Measurements from ENCODE around the gene SV2A.
"Not testable (repeated sequence)": the region's sequence is repeated elsewhere in the genome, so short reads cannot be mapped to it uniquely, and the experiment has no call there.

SV2A gene, protein sequence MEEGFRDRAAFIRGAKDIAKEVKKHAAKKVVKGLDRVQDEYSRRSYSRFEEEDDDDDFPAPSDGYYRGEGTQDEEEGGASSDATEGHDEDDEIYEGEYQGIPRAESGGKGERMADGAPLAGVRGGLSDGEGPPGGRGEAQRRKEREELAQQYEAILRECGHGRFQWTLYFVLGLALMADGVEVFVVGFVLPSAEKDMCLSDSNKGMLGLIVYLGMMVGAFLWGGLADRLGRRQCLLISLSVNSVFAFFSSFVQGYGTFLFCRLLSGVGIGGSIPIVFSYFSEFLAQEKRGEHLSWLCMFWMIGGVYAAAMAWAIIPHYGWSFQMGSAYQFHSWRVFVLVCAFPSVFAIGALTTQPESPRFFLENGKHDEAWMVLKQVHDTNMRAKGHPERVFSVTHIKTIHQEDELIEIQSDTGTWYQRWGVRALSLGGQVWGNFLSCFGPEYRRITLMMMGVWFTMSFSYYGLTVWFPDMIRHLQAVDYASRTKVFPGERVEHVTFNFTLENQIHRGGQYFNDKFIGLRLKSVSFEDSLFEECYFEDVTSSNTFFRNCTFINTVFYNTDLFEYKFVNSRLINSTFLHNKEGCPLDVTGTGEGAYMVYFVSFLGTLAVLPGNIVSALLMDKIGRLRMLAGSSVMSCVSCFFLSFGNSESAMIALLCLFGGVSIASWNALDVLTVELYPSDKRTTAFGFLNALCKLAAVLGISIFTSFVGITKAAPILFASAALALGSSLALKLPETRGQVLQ

GRCh38 chr1:149917571-149918144, at the start of gene SV2A:
Gene SV2A (minus strand): TSS chr1:149917844. CDS start chr1:149913840, 4,004 bp downstream.
- DNase-seq: peak; percentile 67 to 69

DNA sequence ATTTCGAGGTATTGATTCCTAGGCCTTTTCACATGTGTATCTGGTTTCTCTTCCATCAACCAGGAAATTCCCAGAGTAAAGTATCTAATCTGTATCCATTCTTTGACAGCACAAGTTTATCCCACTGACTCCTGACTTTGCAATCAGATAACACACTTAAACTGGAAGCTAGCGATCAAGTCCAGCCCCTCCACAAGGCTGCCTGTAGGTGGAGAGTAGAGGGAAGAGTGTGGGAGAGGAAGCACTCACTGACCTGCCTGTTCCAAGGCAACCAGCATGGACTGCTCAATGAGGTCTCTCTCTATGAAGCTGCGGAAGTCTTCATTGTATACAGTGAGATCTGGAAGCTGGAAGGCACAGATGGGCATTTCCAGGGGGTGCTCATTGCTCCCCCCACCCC, 49.4 kb upstream of the SV2A start:
- DNase-seq: no peak

DNA sequence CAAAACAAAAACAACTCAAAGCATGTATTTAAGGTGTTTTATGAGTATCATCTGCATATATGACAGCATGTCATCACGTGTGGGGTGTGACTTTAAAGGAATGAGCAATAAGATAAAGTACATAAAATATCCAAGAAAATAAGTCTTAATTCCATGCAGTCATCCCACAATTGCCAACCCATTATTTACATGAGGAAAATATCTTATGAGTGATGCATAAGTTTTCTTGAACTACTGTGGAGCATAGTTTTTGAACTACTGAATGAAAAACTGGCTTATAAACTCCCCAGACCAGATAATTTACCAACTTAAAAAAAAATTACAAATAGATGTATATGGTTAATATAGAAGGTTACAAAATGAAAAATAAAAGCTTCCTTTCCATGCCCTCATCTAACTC, 48.8 kb upstream of the SV2A start:
- DNase-seq: no peak

DNA sequence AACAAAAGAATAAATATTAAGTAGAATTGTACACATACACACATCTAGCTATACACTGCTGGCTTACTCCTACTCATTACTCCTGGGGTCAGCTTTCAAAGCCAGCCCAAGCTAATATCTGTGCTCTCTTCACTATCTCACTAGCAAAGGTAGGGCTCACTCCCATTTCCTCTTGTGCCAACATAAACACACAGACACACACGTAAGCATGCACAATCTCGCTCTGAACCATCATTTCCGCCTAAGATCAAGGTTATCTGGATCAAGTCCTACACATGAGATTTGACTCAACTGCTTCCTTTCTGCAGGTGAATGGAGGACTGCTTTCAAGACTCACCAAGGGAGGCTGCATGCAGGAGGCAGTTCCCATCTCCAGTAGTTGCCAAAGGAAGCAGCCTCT, 47.8 kb upstream of the SV2A start:
- no peak for DNase-seq

DNA sequence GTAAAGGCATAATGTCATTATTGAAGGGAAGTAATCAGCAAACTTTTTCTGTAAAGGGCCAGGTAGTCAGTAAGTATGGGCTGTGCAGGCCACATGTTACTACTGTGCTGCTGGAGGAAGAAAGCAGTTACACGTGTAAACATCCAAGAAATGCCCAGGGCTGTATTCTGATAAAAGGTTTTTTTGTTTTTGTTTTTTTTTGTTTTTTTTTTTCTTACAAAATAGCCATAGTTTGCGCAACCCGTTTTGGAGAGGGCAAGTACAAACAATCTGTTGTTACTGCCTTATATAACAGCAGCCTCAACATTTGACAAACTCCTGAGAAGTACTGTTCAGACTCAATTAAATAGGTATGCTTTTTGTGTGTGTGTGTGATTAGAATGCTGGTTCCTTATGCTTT, 45.7 kb upstream of the SV2A start:
- no peak for DNase-seq

DNA sequence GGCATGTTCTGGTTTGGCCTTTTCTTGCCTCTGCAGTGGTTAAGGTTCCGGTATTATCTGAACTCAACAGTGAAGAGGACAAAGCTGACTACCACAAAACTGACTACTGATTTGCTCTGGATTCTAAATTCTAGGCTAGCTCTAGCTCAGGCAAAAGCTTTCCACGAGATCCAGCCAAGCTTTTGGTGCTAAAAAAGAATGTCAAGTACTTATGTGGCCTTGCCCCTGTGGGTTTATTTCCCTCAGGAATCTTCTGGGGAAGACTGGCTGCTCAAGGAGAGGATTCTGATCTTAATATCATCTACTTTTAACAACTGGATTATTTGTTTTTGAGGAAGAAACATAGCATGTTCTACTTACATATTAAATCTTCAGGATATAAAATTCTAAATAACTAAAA, 45.1 kb upstream of the SV2A start:
- DNase-seq: no peak

DNA sequence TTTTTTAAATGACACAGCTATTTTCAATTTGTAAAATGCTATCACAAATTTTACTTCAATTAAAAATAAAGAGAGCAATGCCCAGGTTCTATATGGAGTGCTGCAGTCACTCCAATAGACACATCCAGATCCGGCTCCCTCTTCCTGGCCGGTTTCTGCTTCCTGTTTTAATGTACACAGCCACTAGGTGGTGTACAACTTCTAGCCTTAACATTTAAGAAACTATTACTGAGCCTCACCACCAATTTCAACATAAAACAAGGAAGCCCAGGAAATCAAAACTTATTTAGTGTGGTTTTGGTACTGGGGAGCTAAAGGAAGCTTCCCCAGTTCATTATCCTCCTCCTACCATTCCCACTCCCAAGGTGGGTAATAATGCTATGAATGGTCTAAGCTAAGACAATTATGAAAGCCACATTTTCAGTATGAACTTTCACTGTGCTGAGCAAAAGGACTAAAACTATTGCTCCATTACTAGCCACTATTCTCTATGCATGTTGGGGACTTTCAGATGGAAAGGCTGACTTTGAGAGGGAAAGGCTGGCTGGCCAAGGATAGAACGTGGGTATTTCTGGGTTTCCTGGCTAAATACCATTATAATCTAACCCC, 44.5 kb upstream of the SV2A start:
- DNase-seq: peak; percentile 40 to 50

DNA sequence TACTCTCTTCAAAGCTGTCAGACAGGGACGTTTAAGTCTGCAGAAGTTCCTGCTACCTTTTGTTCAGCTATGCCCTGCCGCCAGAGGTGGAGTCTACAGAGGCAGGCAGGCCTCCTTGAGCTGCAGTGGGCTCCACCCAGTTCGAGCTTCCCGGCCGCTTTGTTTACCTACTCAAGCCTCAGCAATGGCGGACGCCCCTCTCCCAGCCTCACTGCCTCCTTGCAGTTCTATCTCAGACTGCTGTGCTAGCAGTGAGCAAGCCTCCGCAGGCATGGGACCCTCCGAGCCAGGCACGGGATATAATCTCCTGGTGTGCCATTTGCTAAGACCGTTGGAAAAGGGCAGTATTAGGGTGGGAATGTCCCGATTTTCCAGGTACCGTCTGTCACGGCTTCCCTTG, 39.9 kb upstream of the SV2A start:
- DNase-seq: not testable (repeated sequence)

DNA sequence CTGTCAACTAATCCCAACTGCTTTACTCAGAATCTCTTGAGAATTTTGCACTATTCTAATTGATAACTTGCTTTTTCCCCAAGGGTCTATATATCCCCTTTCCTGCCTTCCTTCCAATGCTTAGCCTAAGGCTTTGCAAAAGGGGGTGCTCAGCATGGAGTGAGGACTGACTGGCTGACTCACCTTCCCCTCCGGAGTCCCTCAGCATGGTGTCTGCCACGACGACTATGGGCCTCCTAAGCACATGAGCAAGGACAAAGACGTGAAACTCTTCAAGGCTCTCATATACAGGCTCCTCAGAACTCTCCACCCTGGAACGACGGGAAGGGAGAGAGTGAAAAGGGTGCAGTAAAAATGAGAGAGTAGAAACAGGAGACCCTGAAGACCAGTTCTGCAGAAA, 32.3 kb upstream of the SV2A start:
- no peak for DNase-seq

DNA sequence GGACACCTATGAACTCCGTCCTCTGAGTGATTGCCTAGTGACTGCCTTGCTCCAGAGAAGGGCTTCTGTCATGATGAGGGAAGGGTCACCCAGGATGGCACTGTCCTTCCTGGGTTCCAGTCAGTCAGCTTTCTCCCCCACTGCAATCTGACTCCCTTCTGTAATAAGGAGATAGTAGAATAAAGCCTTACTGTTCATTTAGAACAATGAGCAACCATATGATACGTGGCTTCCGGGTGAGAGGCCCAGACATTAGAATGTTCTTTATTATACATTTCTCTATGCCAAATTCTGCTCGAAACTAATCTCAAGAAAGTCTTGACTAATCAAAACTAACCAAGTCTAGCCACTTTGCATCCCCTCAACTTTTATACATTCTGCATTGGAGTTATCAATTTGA, 27.6 kb upstream of the SV2A start:
- no peak for DNase-seq

DNA sequence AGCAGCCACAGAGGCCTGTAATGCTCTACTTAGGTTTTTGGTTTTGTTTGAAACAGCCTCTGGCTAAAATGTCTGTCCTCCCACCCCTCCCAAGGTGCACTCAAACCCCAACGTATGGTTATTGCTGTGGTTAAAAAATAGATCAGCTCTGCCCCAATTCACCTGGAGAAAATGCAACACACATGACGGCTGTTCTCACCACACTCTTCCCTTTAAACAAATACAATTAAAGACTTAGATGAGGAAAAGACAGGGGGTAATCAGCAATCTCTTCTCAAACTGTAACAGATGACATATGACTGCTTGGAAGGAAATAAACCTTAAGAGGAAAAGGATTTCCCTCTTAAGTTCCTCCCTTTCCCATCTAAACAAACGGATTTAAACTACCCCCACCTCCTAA, 25.2 kb upstream of the SV2A start:
- no peak for DNase-seq

DNA sequence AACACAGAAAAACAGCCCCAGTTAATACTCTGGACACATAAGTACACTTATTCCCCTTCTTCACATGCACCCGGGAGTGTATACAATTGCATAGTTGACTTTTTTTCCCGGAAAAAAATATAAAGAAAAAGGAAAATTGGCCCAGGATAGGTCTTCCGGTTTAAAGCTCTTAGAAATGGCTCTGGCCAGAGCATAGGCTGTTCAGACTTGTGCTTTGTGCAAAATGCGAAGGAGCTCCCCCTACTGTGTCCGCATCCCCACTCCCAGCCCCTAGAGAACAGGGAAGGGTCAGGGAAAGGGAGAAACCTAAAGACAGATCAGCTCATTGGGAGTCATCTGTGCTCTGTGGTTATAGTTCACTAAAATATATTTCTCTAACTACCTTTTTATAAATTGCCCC, 24.6 kb upstream of the SV2A start:
- no peak for DNase-seq

- DNase-seq: no peak
These were observed 22.8 kb upstream of the SV2A start for GRCh38 chr1:149940427-149940826.

- DNase-seq: not testable (repeated sequence)
These were observed 21.0 kb upstream of the SV2A start for GRCh38 chr1:149938668-149939003.

GRCh38 chr1:149937759-149938158, 20.1 kb upstream of the SV2A start:
- DNase-seq: no peak

GRCh38 chr1:149936992-149937705, 19.5 kb upstream of the SV2A start:
- no peak for DNase-seq

- no peak for DNase-seq
These were observed 18.7 kb upstream of the SV2A start, which contains the start of gene MTMR11 for GRCh38 chr1:149936170-149936991. Gene MTMR11 (minus strand): TSS chr1:149936879. CDS start chr1:149936647, 232 bp downstream.

DNA sequence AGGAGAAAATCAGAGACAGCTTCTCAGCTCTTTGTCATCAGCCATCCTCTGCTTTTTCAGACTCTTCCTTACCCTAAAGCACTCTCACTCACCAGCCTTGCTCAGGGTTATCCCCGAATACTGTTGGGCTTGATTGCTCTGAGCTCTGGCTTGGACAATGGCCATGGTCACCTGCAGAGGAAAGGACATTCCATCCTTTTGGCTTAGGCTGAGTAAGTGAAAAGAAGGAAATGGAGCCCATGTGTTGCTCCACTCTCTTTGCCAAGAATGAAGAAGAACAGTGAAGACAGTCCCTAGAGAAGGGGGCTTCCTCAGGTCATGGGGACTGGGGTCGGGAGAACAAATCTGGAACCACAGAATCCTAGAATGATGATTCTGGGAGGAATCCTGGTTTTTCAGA, 16.7 kb upstream of the SV2A start:
- no peak for DNase-seq

GRCh38 chr1:149933208-149933607, 15.6 kb upstream of the SV2A start:
- no peak for DNase-seq

GRCh38 chr1:149932474-149932873, 14.8 kb upstream of the SV2A start:
- no peak for DNase-seq

- DNase-seq: no peak
These were observed 13.7 kb upstream of the SV2A start for GRCh38 chr1:149931212-149931790.

GRCh38 chr1:149929856-149930255, 12.2 kb upstream of the SV2A start:
- no peak for DNase-seq
